ENCODE measurements around the gene C11orf21.

GRCh38 chr11:2343502-2343901, 41.8 kb upstream of the C11orf21 start:
- TF ChIP-seq CTCF (IDR thresholded peaks at IDR 0.05; ENCODE audit: insufficient read depth, low read depth, low read length): no peak
- no peak for TF ChIP-seq EZH2 (IDR thresholded peaks at IDR 0.05; ENCODE audit: insufficient read depth, low read length)

Data from astrocyte (in vitro differentiated cells and primary cell).